ENCODE measurements around the gene ACER2.

Gene ACER2

GRCh38 chr9:19456996-19457692 lies 48.3 kb downstream of the ACER2 start (continued):
- TF ChIP-seq ZNF2 (tag by site-specific recombination; IDR thresholded peaks at IDR 0.05), result no peak
- TF ChIP-seq, protein P1, sequence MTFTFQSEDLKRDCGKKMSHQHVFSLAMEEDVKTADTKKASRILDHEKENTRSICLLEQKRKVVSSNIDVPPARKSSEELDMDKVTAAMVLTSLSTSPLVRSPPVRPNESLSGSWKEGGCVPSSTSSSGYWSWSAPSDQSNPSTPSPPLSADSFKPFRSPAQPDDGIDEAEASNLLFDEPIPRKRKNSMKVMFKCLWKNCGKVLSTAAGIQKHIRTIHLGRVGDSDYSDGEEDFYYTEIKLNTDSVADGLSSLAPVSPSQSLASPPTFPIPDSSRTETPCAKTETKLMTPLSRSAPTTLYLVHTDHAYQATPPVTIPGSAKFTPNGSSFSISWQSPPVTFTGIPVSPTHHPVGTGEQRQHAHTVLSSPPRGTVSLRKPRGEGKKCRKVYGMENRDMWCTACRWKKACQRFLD (tag by site-specific recombination; IDR thresholded peaks at IDR 0.05), result no peak
- TF ChIP-seq ZBTB17 (tag by site-specific recombination; IDR thresholded peaks at IDR 0.05), result 0 out of 2 replicates have a peak, but pooled peaks have one; percentile 20

DNA sequence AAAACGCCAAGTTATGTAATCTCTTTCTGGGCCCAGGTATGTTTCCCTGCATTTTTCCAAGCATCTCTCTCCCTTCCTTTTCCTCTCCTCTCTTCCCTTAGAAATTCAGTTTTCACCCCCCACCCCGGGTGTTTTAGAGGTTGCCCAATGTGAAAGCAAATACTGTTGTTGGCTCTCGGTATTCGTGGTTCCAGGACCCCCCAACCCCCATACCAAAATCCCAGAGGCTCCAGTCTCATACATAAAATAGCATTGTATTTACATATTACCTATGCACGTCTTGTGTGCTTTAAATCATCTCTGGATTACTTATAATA lies 48.8 kb downstream of the ACER2 start:
- ChIA-PET CTCF (interaction anchor here (0.6 to 4.0 kb wide), 20 partner anchors 11 to 1375 kb away, joined by 3 to 30 read pairs (median 4); partner anchors contain the start of gene RRAGA), POLR2A (interaction anchor here (1.0 kb wide), 2 partner anchors 407 to 409 kb away, joined by 4 to 6 read pairs; partner anchors contain the start of gene RRAGA)
- H3K36me3 ChIP-seq (ENCODE audit: control insufficient read depth in 2 of 2, insufficient read depth in 1 of 2, low read length in 2 of 2), result no peaks in the 10 kb centered on the region
- H3K4me3 ChIP-seq (ENCODE audit: low read depth, low read length), result no peak overlapping the region
- H3K9me3 ChIP-seq (ENCODE audit: control insufficient read depth, insufficient read depth, low read depth, low read length), result no peaks in the 10 kb centered on the region
- TF ChIP-seq ZNF19 (tag by site-specific recombination; IDR thresholded peaks at IDR 0.05; ENCODE audit: low read depth) (no peak), ZNF629 (tag by site-specific recombination; IDR thresholded peaks at IDR 0.05) (0 out of 2 replicates have a peak, but pooled peaks have one; percentile 2)
- no peak overlapping the region for H3K27ac ChIP-seq (ENCODE audit: extremely low read depth, low read depth, low read length)
- H3K4me1 ChIP-seq (ENCODE audit: control insufficient read depth, insufficient read depth, low read length), result no peaks in the 10 kb centered on the region; the same call in 1 of the 2 replicates

DNA sequence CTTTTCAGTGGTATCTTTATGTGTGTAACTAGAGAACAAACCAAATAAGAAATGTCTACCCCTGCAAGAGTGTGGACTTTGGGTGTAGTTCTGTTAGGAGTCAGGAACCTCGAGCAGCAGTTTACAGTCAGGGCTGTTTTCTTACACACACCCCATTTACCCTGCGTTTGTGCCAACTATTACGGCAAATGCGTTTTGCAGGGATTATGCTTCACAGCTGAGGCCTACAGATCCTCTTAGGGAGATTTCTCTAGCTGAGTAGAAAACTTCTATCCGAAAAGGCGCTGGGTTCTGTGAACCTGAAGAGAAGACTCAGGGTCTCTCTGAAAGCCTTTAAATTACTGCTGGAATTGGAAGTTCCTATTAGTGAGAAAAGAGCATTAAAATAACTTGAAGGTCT lies 51.4 kb downstream of the ACER2 start:
- H3K9me3 ChIP-seq (ENCODE audit: control insufficient read depth, insufficient read depth, low read depth, low read length), result no peaks in the 10 kb centered on the region
- ChIA-PET CTCF (interaction anchor here (0.7 kb wide), 1 partner anchor 482 kb away, joined by 5 read pairs; no protein-coding TSS in a partner anchor), POLR2A (no interaction called here)
- no peaks in the 10 kb centered on the region for H3K36me3 ChIP-seq (ENCODE audit: control insufficient read depth in 2 of 2, insufficient read depth in 1 of 2, low read length in 2 of 2)
- no peaks in the 10 kb centered on the region; the same call in 1 of the 2 replicates for H3K4me1 ChIP-seq (ENCODE audit: control insufficient read depth, insufficient read depth, low read length)
- TF ChIP-seq ZNF157 (tag by site-specific recombination; IDR thresholded peaks at IDR 0.05), result no peak
- TF ChIP-seq ZNF133 (tag by site-specific recombination; IDR thresholded peaks at IDR 0.05), result no peak
- no peak for TF ChIP-seq ZEB2 (tag by site-specific recombination; IDR thresholded peaks at IDR 0.05)
- TF ChIP-seq ZNF214 (tag by site-specific recombination; IDR thresholded peaks at IDR 0.05; ENCODE audit: borderline replicate concordance), result no peak
- TF ChIP-seq ZNF174 (tag by site-specific recombination; IDR thresholded peaks at IDR 0.05), result no peak
- no peak overlapping the region for H3K27ac ChIP-seq (ENCODE audit: extremely low read depth, low read depth, low read length)
- no peak overlapping the region for H3K4me3 ChIP-seq (ENCODE audit: low read depth, low read length)

DNA sequence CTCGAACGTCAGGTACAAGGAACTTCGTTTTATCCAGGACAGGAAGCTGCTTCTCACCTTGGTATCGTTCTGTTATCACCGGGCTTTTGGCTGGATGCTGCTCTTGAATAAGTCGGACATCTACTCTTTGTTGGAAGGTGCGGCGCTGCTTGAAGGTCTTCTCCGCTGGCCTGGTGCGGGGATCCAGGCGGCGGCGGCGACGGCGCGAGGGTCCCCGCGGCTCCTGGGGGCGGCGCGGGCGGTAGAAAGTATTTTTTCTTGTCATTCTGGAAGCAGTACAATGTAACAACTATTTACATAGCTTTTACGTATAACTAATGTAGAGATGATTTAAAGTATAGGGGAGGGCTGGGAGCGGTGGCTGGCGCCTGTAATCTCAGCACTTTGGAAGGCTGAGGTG lies 52.3 kb downstream of the ACER2 start:
- no peak overlapping the region for H3K4me3 ChIP-seq (ENCODE audit: low read depth, low read length)
- no peaks in the 10 kb centered on the region for H3K36me3 ChIP-seq (ENCODE audit: control insufficient read depth in 2 of 2, insufficient read depth in 1 of 2, low read length in 2 of 2)
- no peak for TF ChIP-seq SALL2 (tag by site-specific recombination; IDR thresholded peaks at IDR 0.05; ENCODE audit: borderline replicate concordance)
- no peak for TF ChIP-seq ZNF76 (tag by site-specific recombination; IDR thresholded peaks at IDR 0.05; ENCODE audit: borderline replicate concordance, low read depth)
- no peak for TF ChIP-seq ZNF121 (tag by site-specific recombination; IDR thresholded peaks at IDR 0.05)
- no peak overlapping the region for H3K27ac ChIP-seq (ENCODE audit: extremely low read depth, low read depth, low read length)
- H3K4me1 ChIP-seq (ENCODE audit: control insufficient read depth, insufficient read depth, low read length), result no peaks in the 10 kb centered on the region; the same call in 1 of the 2 replicates
- POLR2A ChIA-PET, result interaction anchor here (0.6 kb wide), 1 partner anchor 414 kb away, joined by 3 read pairs; no protein-coding TSS in a partner anchor
- no peaks in the 10 kb centered on the region for H3K9me3 ChIP-seq (ENCODE audit: control insufficient read depth, insufficient read depth, low read depth, low read length)
- CTCF ChIA-PET, result no interaction called here

DNA sequence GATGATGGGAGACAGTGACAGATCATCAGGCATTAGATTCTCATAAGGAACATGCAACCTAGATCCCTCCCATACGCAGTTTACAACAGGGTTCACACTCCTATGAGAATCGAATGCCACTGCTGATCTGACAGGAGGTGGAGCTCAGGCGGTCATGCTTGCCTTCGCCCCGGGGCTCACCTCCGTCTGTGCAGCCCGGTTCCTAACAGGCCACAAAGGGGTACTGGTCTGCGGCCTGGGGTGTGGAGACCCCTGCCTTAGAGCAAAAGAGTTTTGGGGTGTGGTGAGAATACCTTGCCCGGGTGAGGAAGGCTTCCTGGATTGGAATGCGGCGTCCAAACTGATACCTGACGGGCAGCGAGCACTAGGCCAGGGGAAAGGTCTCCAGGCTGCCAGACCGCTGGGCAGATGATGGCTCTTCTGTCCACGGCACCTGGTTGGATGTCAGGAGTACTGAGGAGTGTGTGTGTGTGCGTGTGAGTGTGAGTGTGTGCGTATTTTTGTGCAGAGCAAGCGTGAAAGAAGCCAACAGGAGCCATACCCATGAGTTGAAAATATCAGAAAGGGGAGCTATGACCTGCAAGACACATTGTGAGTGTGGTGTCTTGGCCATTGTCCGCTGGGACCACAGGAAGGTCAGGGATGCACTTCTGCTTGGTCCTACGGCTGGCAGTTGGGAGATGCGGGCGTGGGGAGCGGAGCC lies 55.4 kb downstream of the ACER2 start:
- POLR2A ChIA-PET, result interaction anchor here (0.9 to 1.5 kb wide), 2 partner anchors 415 to 458 kb away, joined by 3 to 4 read pairs; partner anchors contain the start of gene RRAGA
- Histone ChIP-seq H3K4me3 (ENCODE audit: low read depth, low read length) (peak overlapping the region; percentile 37), H3K27ac (ENCODE audit: extremely low read depth, low read depth, low read length) (no peak overlapping the region), H3K4me1 (ENCODE audit: control insufficient read depth, insufficient read depth, low read length) (no peaks in the 10 kb centered on the region; the same call in 1 of the 2 replicates), H3K9me3 (ENCODE audit: control insufficient read depth, insufficient read depth, low read depth, low read length) (no peaks in the 10 kb centered on the region), H3K36me3 (ENCODE audit: control insufficient read depth in 2 of 2, insufficient read depth in 1 of 2, low read length in 2 of 2) (no peaks in the 10 kb centered on the region)
- CTCF ChIA-PET, result interaction anchor here (0.6 to 3.1 kb wide), 55 partner anchors 9 to 1854 kb away, joined by 3 to 42 read pairs (median 4); no protein-coding TSS in a partner anchor
- TF ChIP-seq, protein P2, sequence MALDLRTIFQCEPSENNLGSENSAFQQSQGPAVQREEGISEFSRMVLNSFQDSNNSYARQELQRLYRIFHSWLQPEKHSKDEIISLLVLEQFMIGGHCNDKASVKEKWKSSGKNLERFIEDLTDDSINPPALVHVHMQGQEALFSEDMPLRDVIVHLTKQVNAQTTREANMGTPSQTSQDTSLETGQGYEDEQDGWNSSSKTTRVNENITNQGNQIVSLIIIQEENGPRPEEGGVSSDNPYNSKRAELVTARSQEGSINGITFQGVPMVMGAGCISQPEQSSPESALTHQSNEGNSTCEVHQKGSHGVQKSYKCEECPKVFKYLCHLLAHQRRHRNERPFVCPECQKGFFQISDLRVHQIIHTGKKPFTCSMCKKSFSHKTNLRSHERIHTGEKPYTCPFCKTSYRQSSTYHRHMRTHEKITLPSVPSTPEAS (tag by site-specific recombination; IDR thresholded peaks at IDR 0.05), result peak; percentile 78
- TF ChIP-seq ZNF610 (tag by site-specific recombination; IDR thresholded peaks at IDR 0.05; ENCODE audit: borderline replicate concordance) (peak; percentile 80), ZNF174 (tag by site-specific recombination; IDR thresholded peaks at IDR 0.05) (no peak)

All from HEK293 (cell line).